Left cardiac atrium (tissue), 4 donors: ENCODE measurements around the gene DLGAP3. TPM values are rescaled to one million over a fixed set of nuclear protein-coding genes. Genes with fewer than 3 reads are reported as not detected.
A peak's percentile ranks its signal among the peaks of the same experiment; 100 is the strongest.

ENCODE experiments used
- ATAC-seq, 2 donors: fragments of 200-7000 bp; cut with Tn5 transposase; one replicate each; pipeline ENCODE4 v1.9.1; 2020; ENCODE audit warnings: mild to moderate bottlenecking in 2 of 2, moderate library complexity in 2 of 2
- DNase-seq: peaks from one replicate; pipeline ENCODE4 v3.0.0-alpha.2; 2020
- intact Hi-C, 2 donors: fragments of 100-400 bp; cut with DNase I; formaldehyde crosslinking; loops; one replicate each; pipeline versions ENCODE4 v1.14.1 to v1.15.1; 2022 to 2023
- total RNA-seq, 2 donors: library from RNA; stranded (reverse); fragmentation: NEBNext Ultra II Directional; extraction: Animal tissue kit (Norgen Biotek cat#: 25700); gene quantifications; one replicate each; pipeline ENCODE4 v1.2.1, GENCODE V29; 2021
- donor health status: DM: no; HTN: yes; CAD: no.
- donor health status: DM: no; HTN: yes; CAD: no; lungs with severe emphysema.
- donor health status: DM: yes; HTN: yes; CAD: no.
- donor health status: Dilated cardiomyopathy.

Gene DLGAP3
- total RNA-seq, 2 donors from 2014 or later: 0.18 to 0.38 TPM

DNA sequence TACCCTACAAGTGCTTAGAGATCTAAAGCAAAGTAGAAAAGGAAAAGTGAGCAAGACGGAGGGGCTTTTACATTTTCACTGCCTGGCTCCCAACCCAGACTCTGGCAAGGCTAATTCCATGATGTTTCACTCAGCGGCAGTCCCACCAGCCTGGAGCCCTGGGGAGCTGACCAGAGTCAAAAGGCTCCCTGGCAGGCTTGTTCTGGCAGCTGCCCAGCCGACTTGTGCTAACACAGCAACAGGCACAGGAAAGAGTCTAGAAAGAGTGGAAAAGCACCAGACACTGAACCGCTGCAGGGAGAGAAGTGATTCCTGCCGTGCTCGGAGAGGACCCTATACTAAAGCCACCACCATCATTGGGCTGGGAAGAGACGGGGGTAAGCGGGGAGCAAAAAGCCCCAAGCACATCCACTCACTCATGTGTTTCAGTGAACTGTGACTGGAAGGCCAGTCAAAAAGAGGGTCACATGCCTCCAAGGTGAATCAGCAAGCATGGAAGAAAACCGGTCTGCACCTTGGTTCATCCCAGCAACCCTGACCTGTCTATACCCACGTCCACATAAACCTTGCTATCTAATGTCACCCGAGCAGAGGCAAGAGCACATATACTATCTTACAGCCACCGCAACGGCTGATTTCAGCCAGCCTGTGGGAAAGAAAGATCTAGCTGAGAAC lies 77.9 kb downstream of the DLGAP3 start:
- ATAC-seq: peak; percentile 61 to 70
- DNase-seq: peak; percentile 91
- intact Hi-C loops: loop anchor here (2.0 to 5.0 kb wide), 2 partner anchors 64 to 65 kb away; no protein-coding TSS in a partner anchor

DNA sequence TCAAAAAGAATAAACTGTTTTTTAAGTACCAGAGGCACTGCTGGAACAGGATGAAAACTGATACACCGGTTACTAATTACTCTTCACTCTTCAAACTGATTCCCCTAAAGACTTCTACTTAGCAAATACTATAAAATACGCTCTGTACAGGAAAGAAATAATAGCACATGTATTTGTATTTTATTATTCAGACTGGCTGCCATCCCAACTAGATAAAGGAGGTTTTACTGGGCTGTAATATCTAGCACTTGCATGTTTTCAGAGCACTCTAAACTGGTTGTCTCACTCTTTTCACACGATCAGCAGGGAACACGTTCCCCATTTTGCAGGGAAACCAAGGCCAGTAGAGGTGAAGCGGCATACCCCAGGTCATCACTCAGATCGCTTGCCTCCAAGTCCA lies 79.1 kb downstream of the DLGAP3 start:
- no peak for DNase-seq
- ATAC-seq: no peak
- intact Hi-C loops: loop anchor here in 1 of 2 donors (5.0 kb wide), 1 partner anchor 63 kb away; no protein-coding TSS in a partner anchor

DNA sequence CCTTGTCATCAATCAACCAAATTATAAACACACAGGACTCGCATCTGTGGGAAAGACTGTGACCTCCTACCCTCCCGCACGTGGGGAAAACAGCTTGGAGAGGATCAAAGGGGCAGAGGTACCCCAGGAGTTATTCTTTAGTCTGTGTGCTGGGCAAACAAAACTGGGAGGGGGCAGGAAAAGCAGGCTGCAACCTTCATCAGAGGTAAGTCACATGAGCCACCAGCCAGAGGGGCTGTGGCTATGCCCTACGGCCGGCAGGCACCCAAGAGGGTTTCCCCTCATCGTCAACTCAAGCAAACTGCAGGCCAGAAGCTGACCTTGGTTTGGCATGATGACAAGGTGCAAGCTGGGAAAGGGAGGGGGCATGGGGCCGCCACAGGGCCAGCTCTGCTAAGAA lies 82.4 kb downstream of the DLGAP3 start:
- intact Hi-C loops: no loop called here
- peak; percentile 17 for DNase-seq
- ATAC-seq: no peak

DNA sequence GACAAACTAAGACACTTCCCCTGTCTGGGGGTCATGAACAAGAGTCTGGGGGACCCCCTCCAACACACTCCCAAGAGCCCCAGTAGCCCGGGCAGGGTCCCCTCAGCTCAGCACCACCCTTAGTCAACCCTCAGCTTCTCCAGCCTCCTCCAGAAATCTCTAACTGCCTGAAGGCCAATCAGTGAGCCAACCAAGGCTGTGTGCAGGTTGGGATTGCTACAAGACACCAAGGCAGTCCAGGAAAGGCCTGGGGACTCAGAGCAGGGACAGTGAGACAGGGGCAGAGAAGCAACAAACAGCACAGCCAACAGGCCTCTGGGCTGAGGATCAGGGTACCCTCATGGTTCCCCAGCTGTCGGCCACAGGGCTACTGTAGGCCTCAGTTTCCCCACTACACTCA lies 83.2 kb downstream of the DLGAP3 start:
- intact Hi-C loops: no loop called here
- no peak for ATAC-seq
- peak; percentile 7 for DNase-seq

DNA sequence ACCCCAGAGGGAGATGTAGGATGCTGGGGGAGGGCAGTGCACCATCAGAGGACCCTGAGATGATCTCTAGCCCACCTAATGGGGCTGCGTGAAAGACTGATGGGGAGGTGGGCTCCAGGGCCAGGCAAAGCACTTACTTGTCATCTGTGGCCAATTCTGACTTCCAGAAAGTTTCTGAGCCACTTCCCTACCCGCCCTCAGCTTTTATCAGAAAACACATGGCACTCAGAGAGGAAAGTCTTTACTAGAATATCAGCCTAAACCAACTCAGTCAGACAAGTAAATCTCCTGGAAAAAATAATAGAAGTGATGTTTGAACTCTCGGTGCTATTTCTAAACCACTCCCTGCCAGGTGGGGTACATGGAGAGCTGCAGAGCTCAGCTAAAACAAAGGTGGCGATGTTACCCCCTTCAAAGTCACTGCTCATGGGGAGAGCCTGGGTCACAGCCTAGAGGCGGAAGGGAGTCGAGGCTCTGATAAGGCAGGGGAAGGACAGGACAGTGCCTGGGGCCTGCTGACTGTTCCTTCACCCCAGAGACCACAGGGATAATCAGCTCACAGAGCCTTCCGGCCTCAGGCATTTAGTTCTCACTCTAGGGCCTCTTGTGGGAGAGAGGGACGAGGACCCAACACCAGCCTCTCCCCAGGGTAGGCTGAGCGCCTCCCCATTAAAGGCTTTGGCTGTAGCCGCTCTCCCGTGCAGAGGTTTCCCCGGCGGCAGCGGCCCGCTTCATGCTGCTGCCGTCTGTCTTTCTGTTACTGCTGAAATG lies 84.1 kb downstream of the DLGAP3 start:
- intact Hi-C loops: no loop called here
- DNase-seq (peak; percentile 32), ATAC-seq (peak in 1 of 2 donors; percentile 38)

DNA sequence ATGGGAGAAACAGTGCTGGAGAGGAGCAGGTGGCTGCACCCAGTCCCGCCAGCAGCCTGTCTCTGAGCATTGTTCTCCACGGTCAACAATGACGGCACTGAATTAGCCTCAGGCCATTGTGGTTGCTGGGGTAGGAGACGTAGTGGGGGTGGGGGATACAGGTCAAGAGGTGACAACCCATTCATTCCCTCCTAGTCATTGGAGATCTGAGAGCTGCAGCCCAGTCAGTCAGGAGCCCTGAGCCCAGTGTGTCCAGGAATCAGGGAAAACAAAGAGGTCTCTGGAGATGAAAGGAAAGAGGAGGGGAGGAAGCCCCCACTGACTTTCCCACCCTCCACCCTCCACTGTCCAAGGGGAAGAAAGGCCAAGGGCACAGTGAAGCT lies 85.2 kb downstream of the DLGAP3 start:
- DNase-seq: no peak
- no peak for ATAC-seq
- intact Hi-C loops: no loop called here

DNA sequence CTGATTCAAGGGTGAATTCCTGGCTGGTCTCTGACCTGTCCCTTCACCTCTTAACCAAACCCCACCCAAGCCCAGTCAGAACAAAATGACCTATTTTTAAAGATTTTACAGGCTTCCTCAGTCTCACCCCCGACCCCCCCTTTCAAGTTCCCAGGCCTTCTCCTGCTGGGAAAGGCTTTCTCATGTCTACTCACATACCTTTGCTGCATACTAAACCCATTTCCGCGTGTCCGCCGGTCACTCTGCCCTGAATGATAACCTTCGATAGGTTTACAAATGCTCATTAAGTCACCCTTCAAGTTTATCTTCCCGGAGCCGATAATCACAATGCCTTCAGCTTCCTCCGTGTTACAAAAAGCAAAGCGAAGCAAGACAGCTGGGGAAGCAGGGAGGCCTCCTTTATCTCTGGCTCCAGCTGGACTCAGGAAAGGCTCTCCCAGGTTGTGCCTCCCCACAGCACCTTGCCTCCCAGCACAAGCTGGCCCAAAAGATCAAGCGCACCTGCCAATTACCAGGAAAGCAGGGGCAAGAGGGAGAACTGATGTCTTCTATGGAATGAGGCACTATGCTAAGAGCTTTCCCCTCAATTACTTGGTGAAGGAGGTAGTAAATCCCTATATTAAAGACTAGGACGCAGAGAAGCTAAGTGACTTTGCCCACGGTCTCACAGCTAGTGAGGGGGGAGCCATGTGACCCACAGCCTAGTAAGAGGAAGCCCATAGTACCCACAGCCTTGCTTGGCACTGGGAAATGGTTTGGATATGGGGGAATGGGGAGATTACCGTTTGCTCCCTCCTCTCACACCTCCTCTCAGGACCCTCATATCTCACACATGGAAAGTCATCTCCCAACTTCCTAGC lies 85.8 kb downstream of the DLGAP3 start:
- ATAC-seq (no peak), DNase-seq (peak; percentile 44)
- intact Hi-C loops: no loop called here

DNA sequence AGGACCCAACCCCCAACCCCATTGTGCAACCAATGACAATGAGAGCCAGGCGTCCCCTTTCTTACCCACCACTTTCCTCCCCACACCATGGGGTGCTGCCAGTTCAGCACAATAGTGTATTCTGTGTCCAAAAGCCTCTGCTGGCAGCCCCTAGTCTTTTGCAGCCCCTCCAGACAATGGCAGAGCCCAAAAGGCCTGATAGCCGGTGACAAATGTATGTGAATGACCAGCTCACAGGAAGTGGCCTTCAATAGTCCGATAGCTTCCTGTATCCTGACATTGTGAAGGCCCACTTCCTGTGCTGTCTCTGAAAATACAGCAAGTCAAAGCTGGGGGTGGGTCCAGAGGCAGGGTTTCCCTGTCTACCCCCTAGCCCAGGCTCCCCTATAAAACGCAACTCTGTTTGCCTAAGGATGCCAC lies 86.5 kb downstream of the DLGAP3 start:
- intact Hi-C loops: no loop called here
- ATAC-seq (peak; percentile 49 to 60), DNase-seq (no peak)

DNA sequence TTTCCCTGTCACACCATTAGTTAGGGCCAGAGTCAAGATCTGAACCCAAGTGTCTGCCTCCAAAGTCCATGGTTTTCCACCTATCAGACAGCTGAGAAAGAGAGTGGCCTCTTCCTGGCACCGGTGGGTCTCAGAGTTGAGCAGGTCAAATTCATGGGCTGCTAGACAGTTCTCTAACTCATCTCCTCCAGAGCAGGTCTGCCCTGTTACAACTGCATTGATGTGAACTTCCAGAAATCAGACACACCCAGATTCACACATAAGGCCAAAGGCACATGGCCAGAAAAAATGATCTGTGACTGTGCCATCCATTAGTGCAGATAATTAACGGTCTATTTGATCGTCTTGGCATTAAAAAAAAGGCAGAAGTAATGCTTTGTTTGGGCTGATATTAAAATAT lies 87.4 kb downstream of the DLGAP3 start:
- intact Hi-C loops: no loop called here
- ATAC-seq (no peak), DNase-seq (no peak)

DNA sequence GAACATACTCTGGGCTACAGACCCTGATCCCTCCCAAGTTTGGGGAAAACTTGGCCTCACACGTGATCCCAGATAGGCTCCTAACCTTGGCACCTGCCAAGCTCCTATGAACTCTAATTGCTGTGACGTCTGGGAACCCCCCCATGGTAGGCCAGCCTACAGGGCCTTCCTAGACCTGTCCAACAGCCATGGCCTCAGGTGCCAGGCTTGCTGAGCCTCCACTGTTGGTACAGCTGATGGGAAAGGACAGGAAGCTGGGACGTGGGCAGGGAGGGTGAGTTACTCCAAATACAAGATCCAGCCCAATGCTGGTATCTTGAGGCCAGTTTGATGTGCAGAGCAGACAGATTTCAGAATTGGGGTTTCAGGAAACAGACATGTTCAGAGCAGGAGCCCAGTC lies 89.0 kb downstream of the DLGAP3 start:
- intact Hi-C loops: no loop called here
- ATAC-seq (no peak), DNase-seq (no peak)

DNA sequence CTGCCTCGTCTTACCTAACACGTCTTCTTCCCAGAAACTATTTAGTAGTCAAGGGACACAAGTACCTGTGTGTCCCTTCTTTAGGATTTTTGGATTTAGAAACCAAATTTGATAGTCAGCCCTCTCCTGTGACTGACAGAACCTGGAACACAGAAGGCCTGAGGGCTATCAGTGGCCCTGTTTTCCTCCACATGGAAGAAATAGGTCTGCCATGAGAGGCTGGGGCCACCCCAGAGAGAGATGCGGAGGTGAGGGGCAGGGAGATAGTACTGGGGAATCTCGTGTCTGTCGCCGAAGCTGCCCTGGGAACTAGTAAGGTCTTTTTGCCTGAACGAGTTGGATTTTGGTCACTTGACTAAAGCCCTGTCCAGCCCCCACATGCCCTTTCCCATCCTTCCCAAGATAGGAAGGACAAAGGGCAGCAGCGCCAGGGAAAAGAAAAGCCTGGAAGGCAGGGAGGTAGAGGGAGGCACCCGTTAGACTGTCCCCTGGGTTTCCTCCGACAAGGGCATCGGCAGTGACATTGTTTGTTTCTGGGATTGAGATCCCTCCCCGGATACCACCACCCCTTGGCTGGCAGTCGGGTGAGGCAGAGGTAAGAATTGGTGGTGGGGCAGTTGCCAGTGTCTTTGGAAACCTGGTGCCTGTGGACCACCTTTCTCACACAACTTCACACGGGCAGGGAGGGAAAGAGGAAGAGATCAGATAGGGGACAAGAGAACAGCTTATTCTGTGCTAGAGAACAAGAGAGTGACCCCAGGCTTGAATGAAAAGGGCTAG lies 89.7 kb downstream of the DLGAP3 start:
- intact Hi-C loops: no loop called here
- no peak for ATAC-seq
- no peak for DNase-seq

DNA sequence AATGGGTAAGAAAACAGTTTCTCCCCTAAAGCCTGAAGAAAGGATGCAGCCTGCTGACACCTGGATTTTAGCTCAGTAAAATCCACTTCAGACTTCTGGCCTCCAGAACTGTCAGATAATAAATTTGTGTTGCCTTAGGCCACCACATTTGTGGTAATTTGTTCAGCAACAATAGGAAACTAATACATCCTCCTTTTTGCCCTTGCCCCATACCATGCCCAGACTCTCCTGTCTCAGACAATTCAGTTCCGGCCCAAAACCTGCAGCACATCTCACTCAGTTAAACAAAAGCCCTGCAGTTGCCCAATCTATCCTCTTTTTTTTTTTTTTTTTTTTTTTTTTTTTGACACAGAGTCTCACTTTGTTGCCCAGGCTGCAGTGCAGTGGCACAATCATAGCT lies 95.7 kb downstream of the DLGAP3 start:
- DNase-seq (no peak), ATAC-seq (no peak)
- intact Hi-C loops: no loop called here

DNA sequence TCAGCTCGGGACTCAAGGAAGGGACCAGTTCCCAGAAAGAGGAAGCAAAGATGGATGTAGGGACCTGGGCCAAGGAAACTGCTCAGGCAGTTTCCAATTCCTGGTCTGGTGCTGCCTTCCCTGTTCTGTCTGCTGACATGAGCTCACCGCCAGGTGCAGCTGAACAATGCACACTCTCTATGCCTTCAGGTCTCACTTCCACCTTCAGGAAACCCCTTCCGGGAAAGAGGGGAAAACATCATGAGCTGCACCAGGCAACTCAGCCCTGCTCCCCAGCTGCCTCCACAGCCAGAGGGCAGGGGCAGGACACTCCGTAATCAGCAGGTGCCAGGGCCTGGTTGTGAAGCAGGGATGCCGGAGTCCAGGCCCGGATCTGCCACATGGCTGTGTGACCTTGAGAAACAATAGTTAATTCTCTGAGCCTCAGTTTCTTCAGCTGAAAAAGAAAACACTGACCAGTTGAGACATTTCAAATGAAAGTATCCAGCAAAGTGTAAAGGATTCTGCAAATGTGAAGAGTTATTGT lies 97.7 kb downstream of the DLGAP3 start:
- ATAC-seq: no peak
- no peak for DNase-seq
- intact Hi-C loops: no loop called here

DNA sequence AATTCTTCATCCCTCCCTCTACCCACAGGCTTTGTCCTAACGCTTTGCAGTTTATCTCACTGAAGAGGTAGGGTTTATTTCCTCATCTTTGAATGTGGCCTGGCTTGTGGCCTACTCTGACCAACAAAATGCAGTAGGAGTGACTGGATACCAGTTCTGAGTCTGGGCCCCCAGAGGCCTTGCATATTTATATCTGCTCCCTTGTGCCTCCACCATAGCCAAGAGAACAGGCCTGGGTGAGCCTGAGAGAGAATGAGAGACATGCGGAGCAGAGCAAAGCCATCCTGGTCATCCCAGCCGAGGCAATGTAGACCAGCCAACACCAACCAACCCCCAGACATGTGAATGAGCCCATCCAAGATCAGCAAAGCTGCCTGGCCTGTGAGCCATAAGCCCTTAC lies 100.2 kb downstream of the DLGAP3 start:
- DNase-seq: no peak
- intact Hi-C loops: no loop called here
- no peak for ATAC-seq

DNA sequence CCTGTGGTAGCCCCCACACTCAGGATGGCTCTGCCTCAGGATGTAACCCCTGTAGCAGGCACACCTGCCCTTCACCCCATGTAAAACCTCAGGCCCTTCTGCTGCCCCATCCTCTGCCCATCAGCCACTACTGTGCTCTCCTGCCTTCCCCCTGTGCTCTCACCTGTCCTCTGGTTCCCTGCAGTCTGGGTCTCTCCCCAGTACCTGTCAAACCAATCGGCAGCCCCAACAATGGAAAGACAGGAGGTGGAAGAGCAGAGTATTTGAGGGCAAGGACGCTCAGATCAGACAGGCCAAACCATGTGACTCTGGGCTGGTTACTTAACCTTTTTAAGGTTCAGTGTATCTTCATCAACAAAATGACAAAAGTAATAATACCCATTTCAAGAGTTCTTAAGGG lies 100.8 kb downstream of the DLGAP3 start:
- intact Hi-C loops: no loop called here
- ATAC-seq (no peak), DNase-seq (no peak)

DNA sequence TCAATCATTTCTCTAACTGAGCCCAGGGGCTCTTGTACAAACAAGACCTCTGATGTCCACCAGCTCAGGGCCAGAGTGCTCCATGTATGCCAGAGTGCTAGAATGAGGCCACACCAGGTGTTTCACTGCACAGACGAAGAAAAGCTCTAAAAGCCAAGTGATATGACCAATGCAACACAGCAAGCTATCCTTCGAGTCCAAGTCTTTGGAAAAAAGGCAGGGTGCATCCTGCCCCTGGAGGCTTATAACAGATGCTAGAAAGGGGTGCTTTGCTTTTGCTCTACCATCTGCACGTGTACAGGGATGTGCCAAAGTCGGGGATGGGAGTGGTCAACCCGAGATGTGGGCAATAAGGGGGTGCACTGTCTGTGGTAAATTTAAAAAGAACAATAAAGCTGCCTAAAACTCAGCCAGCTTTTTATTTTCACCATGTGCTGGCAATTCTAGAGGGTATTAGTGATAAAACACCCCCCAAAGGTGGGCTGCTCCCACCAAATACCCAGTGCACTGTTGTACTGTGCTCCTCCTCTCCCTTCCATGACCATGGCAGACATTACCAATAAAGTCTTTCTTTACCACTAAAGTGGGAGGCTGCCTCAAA lies 102.0 kb downstream of the DLGAP3 start:
- ATAC-seq (no peak), DNase-seq (no peak)
- intact Hi-C loops: no loop called here

DNA sequence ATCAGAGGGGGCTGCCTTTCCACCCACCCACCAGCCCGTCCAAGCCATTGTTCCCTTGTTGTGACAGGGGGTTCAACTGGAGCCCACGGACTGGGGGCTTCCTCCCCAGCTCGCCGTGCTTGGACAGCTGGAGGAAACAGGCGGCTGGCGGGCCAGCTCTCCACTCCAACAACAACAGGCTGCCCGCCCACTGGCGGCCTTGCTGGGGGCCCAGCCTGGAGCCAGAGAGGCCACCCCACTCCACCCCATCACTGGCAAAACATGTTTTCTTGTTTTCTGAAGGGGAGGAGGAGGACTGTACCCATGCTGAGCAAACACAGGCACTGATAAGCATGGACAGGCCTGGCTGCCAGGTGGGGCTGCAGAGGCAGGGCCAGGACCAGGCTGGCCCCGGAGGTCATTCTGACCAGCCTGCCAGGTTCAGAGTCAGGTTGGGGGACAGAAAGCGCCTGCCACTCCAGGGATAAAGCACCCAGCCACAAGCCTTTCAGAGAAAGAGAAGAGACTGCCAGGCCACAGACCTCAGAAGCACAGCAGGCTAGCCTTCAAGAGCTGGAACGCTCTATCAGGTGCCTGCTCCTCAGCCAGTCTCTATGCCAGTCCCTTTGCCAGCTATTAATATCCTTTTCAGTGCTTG lies 103.9 kb downstream of the DLGAP3 start:
- DNase-seq (peak; percentile 70), ATAC-seq (peak; percentile 74 to 77)
- intact Hi-C loops: no loop called here

DNA sequence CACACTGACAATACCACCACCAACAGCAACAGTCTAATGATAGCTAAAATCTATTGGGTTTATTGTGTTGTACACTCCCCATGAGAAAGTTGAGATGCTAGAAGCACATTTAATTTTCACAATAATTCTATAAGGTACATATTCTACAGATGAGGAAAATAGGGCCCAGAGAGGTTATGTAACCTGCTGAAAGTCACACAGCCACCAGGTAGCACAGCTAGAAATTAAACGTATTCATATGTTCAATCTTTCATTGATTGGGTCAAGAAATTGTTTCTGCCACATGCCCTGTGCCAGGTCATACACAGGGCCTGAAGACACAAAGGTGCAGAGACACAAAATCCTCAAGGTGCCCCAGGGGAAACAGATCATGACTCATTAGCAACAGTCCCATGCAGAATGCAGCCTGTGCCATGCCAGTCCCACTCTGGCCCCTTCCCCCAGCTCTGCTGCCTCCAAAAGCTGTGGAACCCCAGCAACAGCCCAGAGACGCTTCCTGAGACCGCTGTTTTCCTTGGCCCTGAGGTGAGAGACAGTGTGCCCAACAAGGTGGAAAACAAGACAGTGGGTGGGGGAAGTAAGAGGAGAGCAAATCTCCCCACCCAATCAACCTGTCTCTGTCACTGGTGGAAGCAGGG lies 104.5 kb downstream of the DLGAP3 start:
- intact Hi-C loops: no loop called here
- DNase-seq (no peak), ATAC-seq (peak; percentile 13 to 42)
